ENCODE measurements around the gene SGSM1.
"Not testable (repeated sequence)": the region's sequence is repeated elsewhere in the genome, so short reads cannot be mapped to it uniquely, and the experiment has no call there.

SGSM1 gene

GRCh38 chr22:24831687-24832086, 25.7 kb downstream of the SGSM1 start:
- no peak for FAIRE-seq
- DNase-seq (ENCODE audit: extremely low spot score, insufficient read length, low read depth): no peak

GRCh38 chr22:24833881-24834495, 28.0 kb downstream of the SGSM1 start:
- no peak for DNase-seq (ENCODE audit: extremely low spot score, insufficient read length, low read depth)
- no peak for FAIRE-seq

GRCh38 chr22:24834845-24835570, 29.0 kb downstream of the SGSM1 start:
- FAIRE-seq (no peak), DNase-seq (ENCODE audit: extremely low spot score, insufficient read length, low read depth) (no peak)

- no peak for DNase-seq (ENCODE audit: extremely low spot score, insufficient read length, low read depth)
- no peak for FAIRE-seq
Measured at GRCh38 chr22:24836282-24836681, 30.3 kb downstream of the SGSM1 start.

GRCh38 chr22:24837517-24837916, 31.5 kb downstream of the SGSM1 start:
- FAIRE-seq; DNase-seq (ENCODE audit: extremely low spot score, insufficient read length, low read depth): not testable (repeated sequence)

- no peak for FAIRE-seq
Measured at GRCh38 chr22:24841261-24841660, 35.2 kb downstream of the SGSM1 start.

GRCh38 chr22:24843048-24843447, 37.0 kb downstream of the SGSM1 start:
- DNase-seq (ENCODE audit: extremely low spot score, insufficient read length, low read depth) (no peak), FAIRE-seq (no peak)

More at GRCh38 chr22:24841261-24841660, 35.2 kb downstream of the SGSM1 start:
- DNase-seq (ENCODE audit: extremely low spot score, insufficient read length, low read depth): no peak

- FAIRE-seq (no peak), DNase-seq (ENCODE audit: extremely low spot score, insufficient read length, low read depth) (no peak)
Measured at GRCh38 chr22:24845041-24845898, 39.3 kb downstream of the SGSM1 start.

- no peak for DNase-seq (ENCODE audit: extremely low spot score, insufficient read length, low read depth)
- no peak for FAIRE-seq
Measured at GRCh38 chr22:24847490-24847889, 41.5 kb downstream of the SGSM1 start.

- FAIRE-seq (no peak), DNase-seq (ENCODE audit: extremely low spot score, insufficient read length, low read depth) (no peak)
Measured at GRCh38 chr22:24848559-24849168, 42.7 kb downstream of the SGSM1 start.

GRCh38 chr22:24855794-24856193, 49.8 kb downstream of the SGSM1 start:
- DNase-seq (ENCODE audit: extremely low spot score, insufficient read length, low read depth): no peak
- no peak for FAIRE-seq

GRCh38 chr22:24857576-24857975, 51.6 kb downstream of the SGSM1 start:
- DNase-seq (ENCODE audit: extremely low spot score, insufficient read length, low read depth) (no peak), FAIRE-seq (no peak)

- FAIRE-seq: no peak
Measured at GRCh38 chr22:24859587-24859986, 53.6 kb downstream of the SGSM1 start.

GRCh38 chr22:24865508-24865907, 59.5 kb downstream of the SGSM1 start:
- DNase-seq (ENCODE audit: extremely low spot score, insufficient read length, low read depth): no peak
- FAIRE-seq: no peak

More at GRCh38 chr22:24859587-24859986, 53.6 kb downstream of the SGSM1 start:
- no peak for DNase-seq (ENCODE audit: extremely low spot score, insufficient read length, low read depth)

GRCh38 chr22:24867323-24868022, 61.5 kb downstream of the SGSM1 start:
- DNase-seq (ENCODE audit: extremely low spot score, insufficient read length, low read depth): no peak
- FAIRE-seq: no peak

GRCh38 chr22:24868979-24869378, 63.0 kb downstream of the SGSM1 start:
- no peak for FAIRE-seq
- no peak for DNase-seq (ENCODE audit: extremely low spot score, insufficient read length, low read depth)

GRCh38 chr22:24871611-24872205, 65.7 kb downstream of the SGSM1 start:
- no peak for DNase-seq (ENCODE audit: extremely low spot score, insufficient read length, low read depth)
- no peak for FAIRE-seq

GRCh38 chr22:24873226-24873625, 67.2 kb downstream of the SGSM1 start:
- no peak for FAIRE-seq
- no peak for DNase-seq (ENCODE audit: extremely low spot score, insufficient read length, low read depth)

GRCh38 chr22:24875862-24876506, 70.0 kb downstream of the SGSM1 start:
- DNase-seq (ENCODE audit: extremely low spot score, insufficient read length, low read depth): no peak
- FAIRE-seq: no peak

Measured in GM18507 (cell line).